Measurements from ENCODE around the gene LILRB2.
"Not testable (repeated sequence)": the region's sequence is repeated elsewhere in the genome, so short reads cannot be mapped to it uniquely, and the experiment has no call there.

Gene LILRB2

GRCh38 chr19:54271106-54271505, 9.8 kb downstream of the LILRB2 start:
- no peak for DNase-seq

DNA sequence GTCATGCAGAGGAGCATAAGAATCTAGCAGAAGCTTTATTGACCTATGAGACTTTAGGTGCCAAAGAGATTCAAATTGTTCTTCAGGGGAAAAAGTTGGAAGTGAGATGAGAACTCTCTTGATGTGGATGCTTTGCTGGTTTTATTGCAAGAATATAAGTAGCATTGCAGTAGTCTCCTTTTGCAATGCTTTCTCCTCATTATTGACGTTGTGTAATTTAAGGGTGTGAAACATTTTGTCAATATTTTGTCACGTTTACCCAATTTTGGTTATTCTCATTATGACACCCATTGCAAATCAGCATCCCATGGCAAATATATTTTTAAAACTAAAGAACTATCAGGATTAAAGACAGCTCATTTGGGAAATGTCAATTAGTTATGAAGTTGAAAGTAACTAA, 12.0 kb downstream of the LILRB2 start:
- DNase-seq, result no peak

DNA sequence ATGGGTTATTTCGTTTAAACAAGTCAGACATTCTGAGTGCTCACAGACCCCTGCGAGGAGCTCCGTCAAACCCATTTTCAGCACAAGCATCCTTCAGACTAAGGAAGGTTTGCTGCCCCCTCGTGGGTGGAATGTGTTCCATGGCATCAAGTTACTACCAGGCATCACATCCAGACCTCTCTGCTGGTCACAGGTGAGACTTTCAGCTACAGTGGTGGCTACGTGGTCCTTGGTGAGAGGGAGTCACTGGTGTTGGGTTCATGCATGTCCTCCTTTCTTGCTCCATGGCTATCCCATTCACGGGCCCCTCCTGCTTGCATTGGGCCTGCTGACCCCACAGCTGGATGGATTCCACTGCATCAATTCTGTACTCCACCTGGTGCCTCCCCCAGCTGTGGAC, 14.8 kb downstream of the LILRB2 start:
- DNase-seq, result peak; percentile 56

DNA sequence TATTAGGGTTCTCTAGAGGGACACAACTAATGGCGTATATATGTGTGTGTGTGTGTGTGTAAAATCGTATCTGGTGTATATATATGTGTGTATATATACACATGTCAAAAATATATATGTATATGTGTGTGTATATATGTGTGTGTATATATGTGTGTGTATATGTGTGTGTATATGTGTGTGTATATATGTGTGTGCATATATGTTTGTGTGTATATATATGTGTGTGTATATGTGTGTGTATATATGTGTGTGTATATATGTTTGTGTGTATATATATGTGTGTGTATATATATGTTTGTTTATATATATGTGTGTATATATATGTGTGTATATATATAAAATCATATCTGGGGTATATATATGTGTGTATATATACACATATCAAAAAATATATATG, 18.4 kb downstream of the LILRB2 start:
- DNase-seq, result no peak

GRCh38 chr19:54262066-54262465, 18.8 kb downstream of the LILRB2 start:
- DNase-seq, result no peak

GRCh38 chr19:54257116-54257480, 23.8 kb downstream of the LILRB2 start, which contains the start of gene LILRB5:
Gene LILRB5 (minus strand): TSS chr19:54257273. CDS start chr19:54257193, 80 bp downstream.
- no peak for DNase-seq

GRCh38 chr19:54256250-54257115, 24.4 kb downstream of the LILRB2 start:
- DNase-seq, result no peak

DNA sequence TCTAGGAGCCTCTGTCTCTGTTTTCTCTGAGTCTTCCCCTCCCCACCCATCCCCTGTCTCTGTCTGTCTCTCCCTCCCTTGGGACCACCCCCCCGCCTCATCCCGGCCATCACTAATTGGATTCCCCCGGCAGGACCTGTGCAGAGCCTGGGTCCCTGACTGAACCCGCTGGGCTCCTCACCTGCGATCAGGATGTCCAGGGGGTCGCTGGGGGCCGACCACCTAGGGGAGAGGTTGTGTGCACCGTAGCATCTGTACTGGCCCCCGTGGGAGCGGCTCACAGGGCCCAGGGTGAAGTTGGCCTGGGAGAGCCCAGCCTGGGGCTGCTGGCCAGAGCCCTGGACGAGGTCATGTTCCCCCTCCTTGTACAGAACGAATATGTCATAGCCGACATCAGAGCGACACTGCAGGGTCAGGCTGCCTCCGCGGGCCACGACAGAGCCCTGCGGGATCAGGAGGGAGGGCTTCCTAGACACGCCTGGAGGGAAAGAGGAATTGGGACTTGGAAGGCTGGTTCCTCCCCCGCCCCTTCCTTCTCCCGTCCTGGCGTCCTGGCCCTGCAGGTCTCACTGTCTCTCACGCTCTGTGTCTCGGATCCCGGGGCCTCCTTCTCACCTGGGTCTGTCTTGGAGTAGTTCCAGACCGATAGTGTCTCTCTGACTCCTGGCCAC, 25.7 kb downstream of the LILRB2 start:
- DNase-seq, result no peak

DNA sequence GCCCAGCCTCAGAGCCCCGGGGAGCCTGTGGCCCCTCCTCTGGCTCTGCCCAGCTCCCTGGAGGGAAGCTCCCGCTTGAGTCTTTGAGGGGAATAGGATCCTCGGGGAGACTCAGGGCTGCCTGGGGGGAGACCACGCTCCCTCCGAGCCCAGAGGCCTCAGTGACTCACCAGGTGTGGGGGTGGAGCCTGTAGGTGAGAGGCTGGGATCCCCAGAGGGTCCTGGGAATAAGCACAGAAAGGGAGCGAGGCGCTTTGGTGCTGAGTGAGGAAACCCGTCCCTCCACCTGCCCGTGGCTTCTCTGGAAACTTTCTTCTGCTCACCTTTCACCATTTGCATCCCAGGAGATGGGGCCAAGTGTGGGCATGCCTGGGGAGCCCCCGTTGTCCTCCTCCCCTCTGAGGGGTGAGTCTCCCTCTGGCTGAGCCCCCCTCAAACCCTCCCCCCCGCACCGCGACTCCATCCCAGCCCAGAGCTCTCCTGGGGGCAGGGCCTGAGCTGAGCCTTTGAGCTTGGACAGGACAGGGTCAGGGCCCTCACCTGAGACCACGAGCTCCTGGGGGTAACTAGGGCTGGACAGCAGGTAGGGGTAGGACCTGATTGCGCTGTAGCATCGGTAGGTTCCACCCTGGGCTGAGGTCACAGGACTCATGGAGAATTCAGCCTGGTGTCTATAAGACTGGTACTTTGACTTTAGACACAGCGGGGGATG, 26.6 kb downstream of the LILRB2 start:
- no peak for DNase-seq

DNA sequence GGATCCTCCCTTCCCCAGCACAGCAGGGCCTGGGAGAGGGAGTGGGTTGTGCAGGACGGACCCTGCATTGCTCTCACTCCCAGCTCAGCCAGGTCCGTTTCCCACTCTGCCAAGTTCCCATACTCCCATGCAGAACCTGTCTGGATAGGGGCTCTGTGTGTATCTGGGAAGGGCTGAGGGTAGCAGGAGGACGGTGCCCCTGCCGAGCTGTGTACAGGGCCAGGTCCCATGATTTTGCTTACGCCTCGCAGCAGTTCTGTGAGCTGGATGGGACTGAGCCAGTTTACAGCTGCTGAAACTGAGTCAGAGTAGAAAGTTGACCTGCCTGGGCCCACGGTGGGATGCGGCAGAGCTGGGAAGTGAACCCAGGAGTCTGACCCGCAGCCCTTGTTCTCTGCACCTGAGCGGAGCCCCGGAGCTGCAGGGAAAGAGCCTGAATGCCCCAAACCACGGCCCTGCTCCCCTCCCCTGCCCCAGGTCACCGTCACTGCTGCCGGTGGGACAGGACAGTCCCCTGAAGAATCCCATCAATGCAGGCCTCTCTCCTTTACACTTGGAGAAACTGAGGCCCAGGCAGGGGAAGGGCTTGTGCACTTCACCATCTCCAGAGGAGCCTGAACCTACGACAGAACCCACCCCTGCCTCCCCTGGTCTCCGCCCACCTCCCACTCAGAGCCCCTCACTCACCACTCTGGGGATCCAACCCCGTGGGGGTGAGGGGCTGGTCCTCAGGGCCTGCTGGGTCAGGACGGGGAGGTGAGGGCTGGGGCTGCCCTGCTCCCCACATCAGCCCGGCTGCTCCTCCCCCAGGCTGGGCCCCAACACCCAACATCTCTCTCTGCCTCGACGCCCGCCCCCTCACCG, 27.3 kb downstream of the LILRB2 start:
- no peak for DNase-seq

DNA sequence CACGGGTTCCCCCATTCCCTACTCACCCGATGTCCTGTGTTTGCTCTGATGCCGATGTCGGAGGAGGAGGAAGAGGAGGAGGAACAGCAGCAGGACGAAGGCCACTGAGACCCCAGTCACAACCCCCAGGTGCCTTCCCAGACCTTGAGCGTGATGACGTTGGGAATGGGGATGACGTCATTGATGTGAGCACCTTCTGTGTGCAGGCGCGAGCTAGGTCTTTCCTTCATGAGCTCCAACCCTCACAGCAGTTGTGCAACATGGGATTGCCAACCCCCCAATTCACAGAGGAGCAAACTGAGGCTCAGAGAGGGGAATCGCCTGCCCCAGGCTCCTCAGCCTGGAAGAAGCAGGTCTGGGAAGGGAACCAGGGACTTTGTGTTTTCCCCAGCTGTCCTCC, 28.1 kb downstream of the LILRB2 start:
- no peak for DNase-seq

- DNase-seq, result no peak
Measured at GRCh38 chr19:54252243-54252642, 28.7 kb downstream of the LILRB2 start.

DNA sequence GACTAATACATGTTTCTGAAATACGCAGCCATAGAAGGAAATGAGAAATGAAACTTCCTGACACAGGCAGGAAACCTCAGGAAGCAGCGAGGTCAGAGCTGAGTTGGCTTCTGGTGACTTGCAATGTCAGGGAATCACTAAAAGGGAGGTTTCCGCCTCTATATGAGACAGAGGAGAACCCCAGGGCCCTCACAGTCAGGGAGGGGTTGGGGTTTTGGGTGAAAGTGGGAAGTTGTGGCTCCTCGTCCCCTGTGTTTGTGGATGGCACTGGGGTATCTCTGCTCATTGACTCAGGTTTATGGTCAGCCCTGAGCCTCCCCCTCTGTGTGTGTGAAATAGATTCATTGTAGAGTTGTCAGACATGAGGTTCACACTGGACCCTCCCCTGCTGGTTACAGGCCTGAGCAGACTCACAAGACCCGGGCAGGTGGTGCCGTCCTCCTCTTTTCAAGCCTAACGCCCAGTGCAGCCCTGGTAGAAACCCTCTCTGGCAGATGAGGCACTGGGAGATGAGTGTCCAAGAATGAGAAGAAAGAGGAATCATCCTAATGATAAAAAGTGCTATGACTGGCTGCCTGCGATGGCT, 32.8 kb downstream of the LILRB2 start:
- peak; percentile 30 for DNase-seq

GRCh38 chr19:54247106-54247930, 33.6 kb downstream of the LILRB2 start:
- DNase-seq, result no peak

- DNase-seq, result no peak
Measured at GRCh38 chr19:54245936-54246335, 35.0 kb downstream of the LILRB2 start.

- not testable (repeated sequence) for DNase-seq
Measured at GRCh38 chr19:54243809-54244208, 37.1 kb downstream of the LILRB2 start.

- not testable (repeated sequence) for DNase-seq
Measured at GRCh38 chr19:54242646-54243045, 38.3 kb downstream of the LILRB2 start, which contains the start of gene LILRA6. Gene LILRA6 (minus strand): TSS chr19:54242790.

- not testable (repeated sequence) for DNase-seq
Measured at GRCh38 chr19:54242234-54242633, 38.7 kb downstream of the LILRB2 start.

DNA sequence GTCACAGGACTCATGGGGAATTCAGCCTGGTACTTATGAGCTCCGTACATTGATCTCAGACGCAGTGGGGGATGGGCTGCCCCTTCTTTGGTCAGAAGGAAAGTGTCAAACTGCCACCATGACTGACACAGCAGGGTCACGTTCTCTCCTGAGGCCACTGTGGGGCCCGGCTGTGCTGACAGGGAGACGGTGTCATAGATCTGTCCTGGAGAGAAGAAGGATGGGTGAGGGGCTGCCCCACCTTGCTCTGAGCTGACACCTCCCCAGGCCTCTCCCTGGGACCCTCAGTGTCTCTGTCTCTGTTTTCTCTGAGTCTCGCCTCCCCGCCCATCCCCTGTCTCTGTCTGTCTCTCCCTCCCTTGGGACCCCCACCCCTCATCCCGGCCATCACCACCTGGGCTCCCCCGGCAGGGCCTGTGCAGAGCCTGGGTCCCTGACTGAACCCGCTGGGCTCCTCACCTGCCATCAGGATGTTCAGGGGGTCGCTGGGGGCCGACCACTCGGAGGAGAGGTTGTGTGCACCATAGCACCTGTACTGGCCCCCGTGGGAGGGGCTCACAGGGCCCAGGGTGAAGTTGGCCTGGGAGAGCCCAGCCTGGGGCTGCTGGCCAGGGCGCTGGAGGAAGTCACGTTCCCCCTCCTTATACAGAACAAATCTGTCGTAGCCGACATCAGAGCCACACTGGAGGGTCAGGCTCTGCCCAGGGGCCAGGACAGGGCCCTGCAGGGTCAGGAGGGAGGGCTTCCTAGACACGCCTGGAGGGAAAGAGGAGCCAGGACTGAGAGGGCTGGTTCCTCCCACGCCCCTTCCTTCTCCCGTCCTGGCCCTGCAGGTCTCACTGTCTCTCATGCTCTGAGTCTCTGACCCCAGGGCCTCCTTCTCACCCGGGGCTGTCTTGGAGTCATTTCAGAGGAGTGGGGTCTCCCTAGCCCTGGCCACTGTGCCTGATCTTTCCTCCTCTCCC, 40.3 kb downstream of the LILRB2 start:
- DNase-seq, result not testable (repeated sequence)
